Measurements from ENCODE around the gene KIF25.

KIF25 gene, protein sequence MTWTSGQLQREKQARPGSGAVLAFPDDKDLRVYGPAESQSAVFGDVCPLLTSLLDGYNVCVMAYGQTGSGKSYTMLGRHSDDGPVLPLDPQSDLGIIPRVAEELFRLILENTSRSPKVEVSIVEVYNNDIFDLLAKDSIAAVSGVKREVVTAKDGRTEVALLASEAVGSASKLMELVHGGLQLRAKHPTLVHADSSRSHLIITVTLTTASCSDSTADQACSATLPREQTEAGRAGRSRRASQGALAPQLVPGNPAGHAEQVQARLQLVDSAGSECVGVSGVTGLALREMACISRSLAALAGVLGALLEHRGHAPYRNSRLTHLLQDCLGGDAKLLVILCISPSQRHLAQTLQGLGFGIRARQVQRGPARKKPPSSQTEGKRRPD

DNA sequence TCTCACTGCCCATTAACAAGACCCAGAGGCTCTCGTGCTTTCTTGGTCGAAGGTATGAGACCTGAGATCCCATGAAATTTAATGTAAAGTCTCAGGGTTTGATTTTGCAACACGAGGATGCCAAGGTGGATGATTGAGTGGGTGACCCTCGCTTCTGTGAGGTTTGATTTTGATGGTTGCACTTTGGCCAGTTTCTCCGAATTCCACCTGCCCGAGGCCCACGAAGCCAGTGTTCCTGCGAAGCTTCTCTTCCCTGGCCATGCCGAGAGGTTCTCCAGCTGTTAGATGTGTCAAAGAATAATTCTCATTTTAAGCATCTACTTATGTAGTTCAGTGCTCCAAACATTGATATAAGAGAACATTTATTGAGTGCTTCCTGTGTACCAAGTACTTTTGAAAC lies at the start of gene KIF25:
Gene KIF25 (plus strand): TSS at position 30 of the 400 bp plus-strand sequence. CDS start 31,915 bp downstream, outside the sequence.
- no peak for DNase-seq

DNA sequence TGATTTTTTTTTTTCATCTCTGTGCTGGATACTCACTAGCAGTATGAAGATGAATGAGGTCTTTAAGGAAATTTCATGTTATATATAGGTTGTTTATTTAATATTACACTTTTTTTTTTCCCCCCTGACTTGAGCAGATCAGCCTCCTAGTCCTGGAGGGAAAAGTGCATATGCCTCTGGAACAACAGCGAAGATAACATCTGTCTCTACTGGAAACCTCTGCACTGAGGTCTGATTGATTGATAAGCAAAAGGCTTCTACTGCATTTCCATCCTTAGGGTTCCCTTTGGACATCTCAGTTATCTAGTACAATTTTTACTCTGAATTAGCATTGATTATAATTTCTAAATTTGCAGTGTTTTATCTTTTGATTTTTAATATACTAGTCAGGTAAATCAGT lies 49.8 kb upstream of the KIF25 start:
- DNase-seq: no peak

DNA sequence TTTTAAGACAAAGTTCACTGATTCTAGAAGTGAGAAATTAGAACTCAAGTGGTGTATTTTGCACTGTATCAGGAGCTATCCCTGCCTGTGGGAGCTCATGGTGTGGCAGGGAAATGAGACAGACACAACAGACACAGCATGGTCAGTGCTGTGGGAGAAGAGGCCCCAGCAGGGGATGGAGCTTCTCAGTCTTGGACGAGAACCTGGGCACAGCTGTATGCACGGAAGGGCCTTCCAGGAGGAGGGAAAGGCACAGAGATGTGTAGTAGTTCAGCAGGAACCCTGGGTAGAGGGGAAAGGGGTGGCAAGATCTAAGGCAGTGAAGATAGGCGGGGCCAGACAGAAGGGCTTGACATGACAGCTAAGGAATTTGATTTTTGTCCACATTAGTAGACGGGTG lies 48.8 kb upstream of the KIF25 start:
- DNase-seq: no peak

DNA sequence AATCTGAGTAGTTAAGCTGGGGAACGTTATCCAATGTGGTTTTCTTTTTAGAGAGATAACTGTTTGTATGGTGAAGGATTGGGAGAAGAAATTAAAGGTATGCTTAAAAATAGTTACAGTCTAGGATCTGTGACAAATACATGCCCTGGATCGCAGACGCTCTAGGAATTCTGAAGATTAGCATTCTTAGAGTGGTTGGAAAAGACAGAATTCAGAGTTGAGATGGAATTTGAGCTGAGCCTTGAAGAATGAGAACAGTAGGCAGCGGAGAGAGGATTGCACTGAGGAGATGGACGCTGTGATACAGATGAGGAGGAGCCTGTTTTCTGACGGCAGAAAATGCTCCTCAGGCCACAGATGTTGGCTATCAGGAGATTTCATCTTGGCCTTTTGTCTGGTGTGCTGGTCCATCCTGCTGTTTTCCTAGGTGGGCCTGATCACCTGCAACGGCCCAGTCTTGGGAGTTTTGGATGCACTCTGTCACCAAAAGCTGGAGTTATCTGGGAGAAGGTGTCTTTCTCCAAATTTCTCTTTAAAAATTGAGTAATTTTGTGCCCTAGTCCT lies 48.3 kb upstream of the KIF25 start:
- no peak for DNase-seq

DNA sequence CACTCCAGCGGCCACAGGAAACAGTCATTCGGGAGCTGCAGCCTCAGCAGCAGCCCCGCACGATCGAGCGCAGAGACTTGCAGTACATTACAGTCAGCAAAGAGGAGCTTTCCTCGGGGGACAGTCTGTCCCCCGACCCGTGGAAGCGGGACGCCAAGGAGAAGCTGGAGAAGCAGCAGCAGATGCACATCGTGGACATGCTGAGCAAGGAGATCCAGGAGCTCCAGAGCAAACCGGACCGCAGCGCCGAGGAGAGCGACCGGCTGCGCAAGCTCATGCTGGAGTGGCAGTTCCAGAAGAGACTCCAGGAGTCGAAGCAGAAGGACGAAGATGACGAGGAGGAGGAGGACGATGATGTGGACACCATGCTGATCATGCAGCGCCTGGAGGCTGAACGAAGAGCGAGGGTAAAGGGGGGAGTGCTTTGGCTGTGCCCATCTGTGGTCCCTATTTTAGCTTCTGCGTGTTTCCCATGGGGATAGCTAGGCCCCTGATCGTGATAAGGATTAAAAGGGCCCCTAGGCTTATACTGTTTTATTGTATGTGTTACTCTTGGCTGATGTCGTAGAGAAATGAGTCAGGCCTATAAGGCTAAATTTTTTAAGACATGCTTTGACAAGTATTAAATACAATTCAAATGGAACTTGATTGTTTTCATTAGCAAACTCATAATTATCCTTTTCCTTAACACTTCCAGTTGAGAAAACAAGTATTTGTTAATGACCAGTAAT lies 45.5 kb upstream of the KIF25 start:
- no peak for DNase-seq

DNA sequence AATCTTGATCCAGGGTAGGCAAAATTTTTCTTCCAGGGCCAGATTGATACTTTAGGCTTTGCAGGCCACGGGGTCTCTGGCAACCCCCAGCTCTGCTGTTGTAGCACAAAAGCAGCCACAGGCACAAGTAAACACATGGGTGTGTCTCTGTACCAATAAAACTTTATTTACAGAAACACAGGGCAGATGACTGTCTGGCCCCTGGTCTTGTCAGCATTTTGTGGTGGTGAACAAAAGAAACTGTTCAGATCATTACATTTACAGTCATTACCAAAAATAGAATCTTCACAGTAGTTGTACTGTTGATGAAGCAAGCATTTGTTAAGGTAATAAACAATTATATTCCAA lies 45.0 kb upstream of the KIF25 start:
- DNase-seq: no peak

DNA sequence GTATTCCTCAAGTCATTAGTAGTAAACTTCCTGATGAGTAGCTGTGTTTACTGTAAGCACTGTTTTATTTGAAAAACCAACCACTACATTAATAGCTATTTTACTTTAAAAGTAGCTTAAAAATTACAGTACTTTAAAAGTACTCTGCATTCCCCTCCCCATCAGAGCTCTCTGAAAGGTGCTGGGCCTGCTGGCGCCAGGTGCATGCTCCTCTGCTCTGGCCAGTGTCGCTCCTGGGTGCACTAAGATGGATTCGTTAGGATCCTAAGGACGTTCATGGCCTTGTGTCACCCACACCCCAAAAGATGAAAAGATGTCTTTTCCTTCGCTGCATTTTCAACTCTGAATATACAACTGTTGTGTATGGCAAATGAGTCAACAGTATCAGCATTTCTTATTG lies 43.9 kb upstream of the KIF25 start:
- DNase-seq: no peak

DNA sequence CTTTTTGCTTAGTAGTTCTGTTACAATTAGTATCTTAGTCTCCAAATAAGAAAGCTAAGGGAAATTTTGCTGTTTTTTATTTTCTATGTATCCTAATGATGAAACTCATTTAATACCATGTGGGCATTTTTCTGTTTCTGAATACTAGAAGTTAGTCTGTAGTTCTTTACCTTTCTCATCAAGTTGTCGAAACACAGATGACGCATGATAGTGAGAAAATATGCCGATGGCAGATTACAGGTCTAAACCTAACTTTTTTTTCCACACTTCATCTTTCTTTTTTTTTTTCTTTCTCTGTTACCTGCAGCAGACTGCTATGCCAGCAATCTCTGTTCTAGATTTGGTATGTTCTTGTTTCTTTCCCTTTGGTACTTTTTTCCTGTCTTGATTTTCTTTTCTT lies 43.3 kb upstream of the KIF25 start:
- no peak for DNase-seq

DNA sequence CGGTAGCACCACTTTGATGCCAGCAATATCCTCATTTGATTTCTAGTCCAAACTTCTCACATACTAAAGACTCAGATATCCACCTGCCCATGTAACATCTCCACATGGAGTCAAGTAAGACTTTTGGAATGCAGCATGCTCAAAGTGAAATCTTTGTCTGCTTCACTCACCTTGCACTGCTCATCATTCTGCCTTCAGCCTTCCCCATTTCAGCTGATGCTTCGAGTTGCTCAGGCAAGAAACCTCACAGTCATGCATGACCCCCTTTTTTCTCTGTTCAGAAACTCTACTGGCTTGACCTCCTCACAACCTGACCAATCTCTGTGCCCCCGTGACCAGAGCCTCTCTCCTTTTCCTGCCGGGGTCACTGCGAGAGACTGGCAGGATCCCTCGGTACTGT lies 41.0 kb upstream of the KIF25 start:
- no peak for DNase-seq

DNA sequence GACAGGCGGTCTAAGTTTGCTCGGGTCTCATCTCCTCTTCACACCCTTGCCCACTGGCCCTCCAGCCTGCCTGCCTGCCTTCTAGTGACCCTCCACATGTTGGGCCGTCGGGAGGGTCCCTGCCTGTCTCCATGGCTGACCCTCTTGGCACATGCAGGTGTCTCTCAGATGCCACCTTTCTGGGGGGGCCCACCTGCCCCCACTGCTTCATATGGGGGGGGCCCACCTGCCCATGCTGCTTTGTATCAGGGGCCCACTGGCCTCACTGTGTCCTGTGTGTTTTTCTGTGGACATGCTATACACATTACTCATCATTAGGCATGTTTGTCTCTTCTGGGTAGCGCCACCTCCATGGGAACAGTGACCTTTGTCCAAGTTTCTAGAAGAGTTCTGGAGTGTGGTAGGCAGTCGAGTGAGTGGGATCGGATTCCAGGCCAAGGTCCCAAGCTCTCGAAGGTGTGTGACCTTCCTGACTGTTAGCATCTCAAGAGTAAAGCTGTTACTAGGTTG lies 40.4 kb upstream of the KIF25 start:
- no peak for DNase-seq

DNA sequence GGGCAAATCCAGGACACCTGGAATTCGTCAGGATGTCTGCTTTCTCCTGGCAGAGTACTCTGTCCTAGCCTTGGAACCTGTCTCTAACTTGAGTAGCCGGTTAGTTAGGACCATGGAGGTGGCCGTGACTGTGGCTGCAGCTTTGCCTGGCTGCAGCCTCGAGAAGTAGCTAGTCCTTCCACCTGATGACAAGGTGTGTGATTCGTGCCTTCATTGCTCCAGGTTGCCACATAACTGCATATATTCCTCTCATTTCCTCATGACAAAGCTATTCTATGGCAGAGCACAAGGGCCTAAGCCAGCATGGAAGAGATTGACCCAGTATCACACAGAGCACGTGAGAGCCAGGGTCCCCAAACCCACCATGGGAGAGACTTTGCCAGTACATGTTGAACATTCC lies 39.8 kb upstream of the KIF25 start:
- DNase-seq: no peak

DNA sequence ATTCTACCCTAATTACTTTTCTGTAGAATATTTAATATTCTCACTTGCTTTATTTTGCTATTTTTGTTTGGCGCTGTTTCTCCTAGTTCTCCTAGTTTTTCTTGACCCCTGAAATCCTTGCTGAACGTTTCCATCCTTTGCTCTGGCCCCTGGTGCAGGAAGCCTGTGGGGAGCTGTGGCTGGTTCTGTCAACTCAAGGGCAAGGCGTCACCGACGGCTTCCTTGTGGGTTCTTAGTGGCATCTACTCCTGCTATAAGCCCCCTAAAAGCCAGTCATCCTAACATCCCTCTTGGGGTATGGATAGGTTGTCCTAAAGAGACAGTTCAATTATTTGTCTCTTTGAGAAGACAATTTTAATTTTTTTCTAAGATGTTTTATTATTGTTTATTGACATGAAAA lies 36.9 kb upstream of the KIF25 start:
- no peak for DNase-seq

DNA sequence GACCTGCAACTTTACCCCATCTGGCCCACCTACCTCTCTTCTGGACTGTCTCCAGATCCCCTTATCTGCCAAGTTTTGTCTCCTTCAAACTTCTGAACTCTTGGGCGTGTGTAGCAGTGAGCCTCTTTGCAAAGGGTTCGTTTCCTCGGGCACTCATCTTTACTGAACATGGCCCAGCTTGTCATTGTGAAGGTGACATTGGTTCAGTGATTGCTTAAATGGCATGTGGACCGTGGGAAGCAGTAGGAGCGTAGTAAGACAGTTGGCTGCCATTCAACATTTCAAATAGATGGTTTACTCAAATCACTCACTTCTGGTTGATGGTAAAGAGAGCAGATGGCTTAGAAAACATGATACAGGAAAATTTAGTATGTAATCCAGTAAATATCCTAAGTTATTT lies 34.8 kb upstream of the KIF25 start:
- DNase-seq: peak; percentile 60

DNA sequence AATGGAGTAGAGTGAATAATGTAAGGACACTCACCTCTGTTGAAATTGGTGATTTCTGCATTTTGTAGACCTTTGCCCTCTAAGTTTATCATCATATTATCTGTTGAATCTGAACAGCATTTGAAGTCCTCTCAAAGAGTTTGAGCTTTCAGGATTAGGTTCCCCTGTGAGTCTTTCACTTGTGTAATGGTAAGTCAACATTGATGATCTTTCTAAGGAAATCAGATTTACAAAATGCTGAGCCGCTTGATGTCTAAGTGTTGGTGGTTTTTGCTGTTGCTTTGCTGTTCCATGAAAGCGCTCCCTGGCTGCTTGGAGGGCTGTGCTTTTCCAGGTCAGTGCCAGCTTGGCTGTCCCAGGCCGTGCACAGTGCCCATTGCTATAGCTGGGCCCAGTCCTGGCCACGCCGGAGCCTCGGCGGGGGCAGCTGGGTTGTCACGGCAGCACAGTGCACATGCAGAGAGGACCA lies 33.8 kb upstream of the KIF25 start:
- DNase-seq: no peak

DNA sequence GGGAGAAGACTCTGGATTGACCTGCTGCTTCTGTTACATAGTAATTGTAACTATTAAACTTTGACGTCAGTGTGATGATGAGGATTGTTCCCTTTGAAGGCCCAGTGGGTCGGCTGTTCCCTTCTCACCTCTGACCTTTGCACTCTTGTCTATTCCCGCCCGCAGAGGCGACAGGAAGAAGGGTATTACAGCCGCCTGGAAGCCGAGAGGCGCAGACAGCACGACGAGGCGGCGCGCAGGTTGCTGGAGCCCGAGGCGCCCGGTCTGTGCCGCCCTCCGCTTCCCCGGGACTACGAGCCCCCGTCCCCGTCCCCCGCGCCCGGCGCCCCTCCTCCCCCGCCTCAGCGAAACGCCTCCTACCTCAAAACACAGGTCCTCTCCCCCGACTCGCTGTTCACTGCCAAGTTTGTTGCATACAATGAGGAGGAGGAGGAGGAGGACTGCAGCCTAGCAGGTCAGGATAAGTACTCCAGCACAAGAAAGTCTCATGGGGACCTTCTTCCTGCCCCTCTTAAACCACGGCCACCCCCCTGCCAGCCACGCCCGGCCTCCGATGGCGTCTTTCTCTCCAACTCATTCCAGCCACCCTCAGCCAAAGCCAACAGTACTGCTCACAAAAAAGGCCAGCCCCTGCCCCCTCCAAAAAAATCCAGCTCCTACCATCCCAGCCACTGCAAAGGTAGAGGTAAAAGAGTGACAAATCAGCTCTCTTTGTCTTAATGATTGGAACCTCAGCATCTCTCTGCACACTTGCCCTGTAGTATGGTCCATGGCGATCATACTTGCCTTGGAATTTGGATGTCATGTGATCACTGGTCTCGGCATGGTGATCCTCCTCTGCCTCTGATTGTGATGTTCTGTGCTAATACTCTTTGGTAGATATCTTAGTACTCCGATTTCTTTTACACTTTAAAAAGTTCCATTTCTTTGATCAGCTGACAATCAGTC lies 31.6 kb upstream of the KIF25 start:
- DNase-seq: no peak

DNA sequence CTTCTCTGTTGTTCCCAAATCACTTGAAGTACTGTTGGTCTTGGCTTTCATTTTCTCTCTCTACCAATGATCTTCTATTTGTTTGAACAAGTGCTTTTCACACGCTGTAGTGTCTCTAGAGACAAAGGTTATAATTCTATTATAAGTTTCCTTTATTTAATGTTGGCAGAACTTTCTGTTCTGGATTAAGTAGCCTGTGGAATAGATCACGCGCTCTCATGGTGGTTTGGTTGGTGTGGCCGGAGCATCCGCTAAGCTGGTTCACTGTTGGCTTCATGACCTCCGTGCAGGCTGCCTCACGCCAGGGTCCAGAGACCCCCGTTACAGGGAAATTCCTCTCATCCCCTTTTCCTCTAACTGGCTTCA lies 30.9 kb upstream of the KIF25 start:
- no peak for DNase-seq

DNA sequence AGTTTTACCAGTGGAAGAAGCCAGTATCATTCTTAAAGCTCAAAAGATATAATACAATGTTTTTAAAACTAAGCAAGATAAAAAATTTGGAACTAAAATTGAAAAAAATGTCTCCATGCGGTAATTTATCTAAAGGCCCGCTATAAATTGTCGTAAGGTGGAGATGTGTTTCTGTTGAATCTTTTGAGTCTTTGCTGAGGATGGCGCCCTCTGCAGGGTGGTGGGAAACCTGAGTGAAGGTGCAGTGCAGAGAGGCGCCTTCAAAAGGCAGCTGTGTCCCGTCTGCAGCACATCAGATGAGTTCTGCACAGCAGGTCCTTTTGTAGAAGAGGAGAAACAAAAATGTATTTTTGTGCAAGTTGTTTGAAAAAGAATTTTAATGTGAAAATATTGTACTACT lies 29.4 kb upstream of the KIF25 start:
- no peak for DNase-seq

DNA sequence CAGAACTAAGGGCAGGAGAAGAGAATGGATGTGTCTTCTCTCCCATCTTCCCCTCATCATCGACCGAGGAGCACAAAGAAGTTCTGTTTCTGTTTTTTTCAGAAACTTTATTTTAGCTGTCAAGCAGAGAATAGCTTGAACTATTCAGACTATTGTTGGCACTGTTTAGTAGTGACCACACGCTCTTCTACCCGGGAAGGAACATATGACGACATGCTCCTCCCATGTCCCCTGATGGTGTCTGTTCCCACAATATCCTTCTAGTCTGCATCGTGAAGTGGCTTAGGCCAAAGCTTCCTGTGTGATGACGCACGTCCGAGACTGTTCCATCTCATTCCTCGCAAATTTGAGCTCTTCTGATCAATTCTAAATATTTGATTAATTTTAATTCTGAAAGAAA lies 27.2 kb upstream of the KIF25 start:
- no peak for DNase-seq

DNA sequence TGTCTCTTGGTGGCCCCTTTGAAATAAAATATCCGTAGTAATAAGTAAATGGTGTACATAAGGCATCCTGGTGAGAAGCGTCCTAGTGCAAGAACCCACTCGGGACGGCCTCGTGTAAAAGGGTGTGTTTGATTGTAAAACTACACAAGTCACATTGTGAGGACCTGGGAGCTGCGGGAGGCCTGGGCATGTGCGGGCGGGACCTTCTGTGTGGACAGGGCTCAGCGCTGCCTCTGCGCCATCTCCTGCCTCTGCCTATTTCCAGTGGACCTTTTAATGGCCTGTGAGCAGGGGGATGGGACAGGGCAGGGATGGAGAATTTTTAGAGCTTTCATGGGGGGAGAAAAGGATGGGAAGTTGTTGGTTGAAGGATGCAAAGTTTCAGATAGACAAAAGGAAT lies 25.3 kb upstream of the KIF25 start:
- no peak for DNase-seq

DNA sequence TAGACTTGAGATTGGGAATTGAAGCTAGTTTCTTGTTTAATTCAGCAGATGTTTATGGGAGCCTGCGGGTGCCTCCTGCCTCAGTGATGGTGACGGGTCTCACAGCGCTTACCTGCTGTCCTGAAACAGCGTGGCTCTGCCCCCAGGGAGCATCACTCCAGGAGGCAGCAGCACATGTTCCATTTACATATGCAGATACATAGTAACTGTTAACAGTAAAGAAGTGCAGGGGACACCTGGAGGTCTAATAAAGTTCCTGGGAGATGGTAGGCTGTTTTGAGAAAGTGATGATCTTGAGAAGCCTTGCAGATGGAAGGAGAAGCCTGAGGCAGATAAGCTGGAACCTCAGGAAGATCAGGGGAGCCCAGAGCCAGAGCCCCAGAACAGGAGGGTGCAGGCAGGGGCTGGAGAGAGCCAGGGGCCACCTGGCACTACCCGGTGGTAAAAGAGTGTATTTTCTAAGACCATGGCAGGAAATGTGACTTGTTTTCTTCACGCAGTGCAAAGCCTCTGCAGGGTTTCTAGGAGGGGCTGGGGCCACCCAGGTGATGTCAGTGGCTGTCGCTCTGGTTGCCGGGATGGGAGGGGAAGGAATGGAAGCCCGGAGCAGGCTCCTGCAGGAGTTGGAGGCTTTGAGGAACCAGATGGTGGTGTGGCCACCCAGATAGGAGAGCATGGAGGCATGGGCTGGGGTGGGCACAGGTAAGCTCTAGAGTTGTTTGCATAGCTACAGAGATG lies 24.2 kb upstream of the KIF25 start:
- no peak for DNase-seq

DNA sequence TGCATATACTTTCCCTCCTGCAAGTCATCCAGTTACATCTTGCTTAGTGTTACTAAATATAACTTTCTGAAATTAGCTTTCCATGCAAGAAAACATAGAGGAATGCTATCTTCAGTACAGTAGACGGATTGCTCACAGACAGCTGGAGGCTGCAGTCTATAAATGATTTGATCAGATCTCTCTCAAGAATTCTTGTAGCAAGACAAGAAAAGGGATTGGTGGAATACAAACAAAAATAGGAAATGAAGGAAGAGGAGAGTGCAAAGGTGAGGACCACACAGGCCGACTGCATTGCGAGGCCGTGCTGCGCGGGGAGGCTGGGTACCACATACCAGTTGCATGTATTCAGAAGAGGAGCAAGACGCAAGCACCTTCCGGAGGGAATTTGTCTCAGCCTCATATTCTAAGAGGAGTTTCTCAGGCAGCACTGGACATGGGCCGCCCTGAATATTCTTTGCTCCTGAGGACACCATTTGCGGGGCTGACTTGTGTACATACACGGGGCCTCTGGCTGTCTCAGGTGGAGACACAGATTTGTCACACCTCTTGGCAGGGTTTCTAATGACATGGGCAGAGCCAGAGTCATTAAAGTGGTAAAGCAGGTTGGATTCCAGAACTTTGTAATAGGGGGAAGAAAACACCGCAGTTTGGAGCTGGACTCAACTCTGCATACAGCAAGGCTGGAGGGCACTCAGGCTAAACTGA lies 22.7 kb upstream of the KIF25 start:
- DNase-seq: no peak

DNA sequence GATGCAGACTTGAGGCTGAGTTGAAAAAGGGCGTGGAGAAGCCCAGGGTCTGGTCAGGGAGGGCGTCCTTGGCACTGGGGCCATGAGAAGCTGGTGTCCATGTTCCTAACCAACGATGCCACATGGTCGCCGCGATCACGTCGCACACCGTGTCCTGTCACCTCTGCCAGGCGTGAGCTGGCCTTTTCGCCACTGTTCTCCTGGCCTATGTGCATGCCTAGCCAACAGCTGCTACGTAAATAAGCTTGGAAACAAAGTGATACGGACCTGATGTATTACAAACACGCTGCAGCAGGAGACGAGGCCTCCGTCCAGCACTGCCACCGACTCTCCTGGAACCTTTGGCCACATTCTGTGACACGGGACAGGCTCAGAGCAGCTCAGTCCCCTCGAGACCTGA lies 22.0 kb upstream of the KIF25 start:
- no peak for DNase-seq

All from DMS 273 treated with DMSO at 0.1 percent for 48 hours (cell line).